Neuronal stem cell (in vitro differentiated cells): Measurements from ENCODE around the gene PRIMA1.

Source experiments
- DNase-seq: peaks from one replicate; pipeline ENCODE4 v3.0.0-alpha.2; 2013; ENCODE audit warnings: low spot score
- H2AFZ ChIP-seq: one replicate; pipeline ENCODE4 v1.6.1; 2013; ENCODE audit warnings: mild to moderate bottlenecking, low read length, inconsistent platforms
- H2AK5ac ChIP-seq: 2 replicates; pipeline ENCODE4 v1.6.1; 2013; ENCODE audit warnings: low read depth, mild to moderate bottlenecking, inconsistent platforms, low read length, moderate library complexity, mixed read lengths
- H2BK120ac ChIP-seq: 2 replicates; pipeline ENCODE4 v1.6.1; 2013; ENCODE audit warnings: low read depth, mild to moderate bottlenecking, inconsistent platforms, low read length, moderate library complexity, mixed read lengths
- H2BK12ac ChIP-seq: one replicate; pipeline ENCODE4 v1.6.1; 2013; ENCODE audit warnings: low read length, inconsistent platforms
- H2BK15ac ChIP-seq: 2 replicates; pipeline ENCODE4 v1.6.1; 2013; ENCODE audit warnings: mild to moderate bottlenecking, low read length, inconsistent platforms, mixed read lengths
- H2BK5ac ChIP-seq: one replicate; pipeline ENCODE4 v1.6.1; 2013; ENCODE audit warnings: inconsistent platforms, mild to moderate bottlenecking, low read length, moderate library complexity
- H3K14ac ChIP-seq: one replicate; pipeline ENCODE4 v1.6.1; 2013; ENCODE audit warnings: low read length, inconsistent platforms
- H3K18ac ChIP-seq: 2 replicates; pipeline ENCODE4 v1.6.1; 2013; ENCODE audit warnings: low read length, inconsistent platforms
- H3K23ac ChIP-seq: 2 replicates; pipeline ENCODE4 v1.6.1; 2013; ENCODE audit warnings: low read depth, mild to moderate bottlenecking, mixed read lengths, low read length, inconsistent platforms; ENCODE audit not compliant: poor library complexity
- H3K27ac ChIP-seq: replicated peaks from 3 replicates; pipeline ENCODE4 v1.5.1; 2013; ENCODE audit warnings: low read length, inconsistent platforms
- H3K27me3 ChIP-seq, 3 experiments: 2 replicates each; pipeline ENCODE4 v1.6.1; 2013; ENCODE audit warnings: low read length in 3 of 3, mild to moderate bottlenecking in 2 of 3, inconsistent platforms in 1 of 3, low read depth in 1 of 3, mixed read lengths in 1 of 3, moderate library complexity in 1 of 3; ENCODE audit not compliant: control insufficient read depth in 3 of 3, insufficient read depth in 3 of 3
- H3K36me3 ChIP-seq, 2 donors: replicated peaks in 1 of 2; 2 replicates each; pipeline ENCODE4 v1.6.1; 2013; ENCODE audit warnings: low read length in 2 of 2; ENCODE audit not compliant: control insufficient read depth in 2 of 2, insufficient read depth in 2 of 2
- H3K4ac ChIP-seq: 2 replicates; pipeline ENCODE4 v1.6.1; 2013; ENCODE audit warnings: inconsistent platforms, mild to moderate bottlenecking, low read length, moderate library complexity
- H3K4me1 ChIP-seq, 2 donors: 1 replicate in 1 of 2; 2 replicates in 1 of 2; pipeline ENCODE4 v1.6.1; 2013; ENCODE audit warnings: low read length in 2 of 2, low read depth in 1 of 2; ENCODE audit not compliant: control insufficient read depth in 2 of 2, insufficient read depth in 1 of 2
- H3K4me2 ChIP-seq: one replicate; pipeline ENCODE4 v1.6.1; 2013; ENCODE audit warnings: mild to moderate bottlenecking, low read length, inconsistent platforms; ENCODE audit not compliant: insufficient read depth, poor library complexity, severe bottlenecking
- H3K4me3 ChIP-seq, 2 donors: 2 replicates each; pipeline ENCODE4 v1.5.1; 2013; ENCODE audit warnings: low read length in 2 of 2, mild to moderate bottlenecking in 2 of 2, inconsistent platforms in 1 of 2, moderate library complexity in 1 of 2
- H3K79me1 ChIP-seq: one replicate; pipeline ENCODE4 v1.6.1; 2013; ENCODE audit warnings: low read depth, mild to moderate bottlenecking, inconsistent platforms, low read length, moderate library complexity
- H3K9ac ChIP-seq: one replicate; pipeline ENCODE4 v1.6.1; 2013; ENCODE audit warnings: mild to moderate bottlenecking, low read depth, low read length, inconsistent platforms; ENCODE audit not compliant: poor library complexity
- H3K9me3 ChIP-seq, 2 donors: replicated peaks in 1 of 2; 2 replicates each; pipeline versions ENCODE3 to v1.6.1; 2013; ENCODE audit warnings: low read length in 2 of 2, mild to moderate bottlenecking in 2 of 2, inconsistent platforms in 1 of 2, low read depth in 1 of 2, mixed read lengths in 1 of 2, moderate library complexity in 1 of 2; ENCODE audit not compliant: control insufficient read depth in 2 of 2, insufficient read depth in 1 of 2
- H4K8ac ChIP-seq: one replicate; pipeline ENCODE4 v1.6.1; 2013; ENCODE audit warnings: low read depth, mild to moderate bottlenecking, inconsistent platforms, low read length, moderate library complexity
- H4K91ac ChIP-seq: one replicate; pipeline ENCODE4 v1.6.1; 2013; ENCODE audit warnings: low read length, low read depth, mild to moderate bottlenecking, inconsistent platforms; ENCODE audit not compliant: poor library complexity
- WGBS, 2 donors: extraction: QIAGEN DNeasy Blood & Tissue Kit; methylation state at CpG; one replicate each; pipeline ENCODE4 v1.1.7; 2013; ENCODE audit warnings: missing lambda C conversion rate in 2 of 2, mixed read lengths in 1 of 2; ENCODE audit not compliant: insufficient read length in 2 of 2, insufficient replicate concordance in 1 of 2; ENCODE audit errors: extremely low coverage in 2 of 2; 5-methylcytosine and 5-hydroxymethylcytosine counted together

Gene PRIMA1

DNA sequence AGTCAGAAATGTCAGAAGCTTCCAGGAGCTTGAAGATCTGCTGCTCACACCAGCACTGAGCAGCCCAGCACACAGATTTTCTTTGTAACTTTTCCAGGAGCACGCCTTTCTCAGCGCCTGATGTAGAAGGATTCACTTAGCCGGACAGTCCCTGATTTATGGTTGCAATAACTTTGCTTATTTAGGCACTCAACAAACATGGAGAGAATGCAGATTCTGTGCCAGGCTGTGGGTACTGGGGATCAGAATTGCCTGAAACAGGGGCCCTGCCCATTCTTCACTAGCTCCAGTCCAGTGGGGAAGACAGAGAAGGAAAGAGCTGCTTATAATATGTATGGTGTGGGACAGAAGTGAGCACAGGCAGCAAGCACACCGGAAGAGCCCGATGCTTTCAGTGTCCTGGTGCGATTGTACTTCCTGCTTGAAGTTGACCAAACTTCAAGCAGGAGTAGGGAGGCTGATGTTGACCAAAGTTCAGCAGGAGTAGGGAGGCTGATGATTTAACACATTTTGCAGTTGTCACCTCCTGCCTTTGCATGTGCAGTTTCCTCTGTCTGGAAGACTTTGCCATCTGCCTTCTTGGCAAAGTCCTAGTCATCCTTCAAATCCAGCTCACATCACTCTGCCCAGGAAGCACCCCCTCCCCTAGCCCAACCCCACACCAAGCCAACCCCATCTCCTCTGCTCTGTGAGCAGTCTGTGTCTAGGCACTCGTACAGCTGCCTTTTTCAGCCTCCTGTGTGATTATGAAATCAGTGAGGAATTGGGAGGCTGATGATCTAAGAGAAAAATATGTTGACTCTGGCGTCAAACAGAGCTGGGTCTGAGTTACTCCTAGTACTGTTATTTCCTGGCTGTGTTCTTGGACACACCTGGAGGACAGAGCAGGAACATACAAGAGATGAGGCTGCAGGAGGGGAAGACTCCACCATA is 12.0 kb upstream of the PRIMA1 start:
- Histone ChIP-seq H2AFZ (no peak overlapping the region), H3K36me3 (no peaks in the 10 kb centered on the region), H3K4me2 (no peak overlapping the region), H2BK5ac (no peak overlapping the region), H3K18ac (no peak overlapping the region), H3K23ac (no peak overlapping the region), H3K4me3 (no peak overlapping the region), H2BK15ac (no peak overlapping the region), H2BK120ac (no peak overlapping the region), H3K4ac (no peak overlapping the region), H4K91ac (no peak overlapping the region), H3K27ac (no peak overlapping the region), H3K9ac (no peak overlapping the region), H3K9me3 (no peaks in the 10 kb centered on the region), H2BK12ac (no peak overlapping the region), H3K79me1 (no peaks in the 10 kb centered on the region), H2AK5ac (no peak overlapping the region), H3K27me3 (peaks cover 0 to 5% (median 0%) of the 10 kb centered on the region in 3 experiments), H3K4me1 (no peaks in the 10 kb centered on the region), H4K8ac (no peak overlapping the region), H3K14ac (no peak overlapping the region)
- WGBS, 2 donors: no CpG with 5 or more reads among the region's 8 CpGs
- no peak for DNase-seq

DNA sequence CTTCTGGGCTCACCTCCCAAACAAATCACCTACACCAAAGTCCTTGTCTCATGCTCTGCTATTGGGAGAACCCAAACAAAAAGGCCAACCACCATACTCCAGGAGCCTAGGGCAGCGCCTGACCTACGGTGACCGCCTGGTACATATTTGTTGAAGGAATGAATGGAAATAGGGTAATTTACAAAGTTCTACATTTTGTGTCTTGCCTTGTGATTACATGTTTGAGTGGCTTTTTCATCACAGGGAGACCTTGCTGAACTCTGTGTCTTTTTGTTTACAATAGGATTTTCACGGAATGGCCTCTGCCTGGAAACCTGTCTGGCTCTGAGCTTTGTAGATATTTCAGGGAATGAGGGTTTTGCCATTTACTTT is 11.3 kb upstream of the PRIMA1 start:
- H4K91ac ChIP-seq: no peak overlapping the region
- no peak overlapping the region for H3K23ac ChIP-seq
- H3K9me3 ChIP-seq: no peaks in the 10 kb centered on the region
- no CpG with 5 or more reads among the region's 4 CpGs for WGBS, 2 donors
- no peaks in the 10 kb centered on the region for H3K36me3 ChIP-seq
- no peak overlapping the region for H3K4me2 ChIP-seq
- H2AK5ac ChIP-seq: no peak overlapping the region
- DNase-seq: no peak
- no peak overlapping the region for H3K4me3 ChIP-seq
- no peak overlapping the region for H2BK5ac ChIP-seq
- no peaks in the 10 kb centered on the region for H3K4me1 ChIP-seq
- H3K79me1 ChIP-seq: no peaks in the 10 kb centered on the region
- no peak overlapping the region for H3K18ac ChIP-seq
- no peak overlapping the region for H2BK12ac ChIP-seq
- H2AFZ ChIP-seq: no peak overlapping the region
- H4K8ac ChIP-seq: no peak overlapping the region
- H2BK120ac ChIP-seq: no peak overlapping the region
- H2BK15ac ChIP-seq: peak overlapping the region; percentile 54
- H3K27ac ChIP-seq: no peak overlapping the region
- H3K9ac ChIP-seq: peak overlapping the region; percentile 5
- H3K14ac ChIP-seq: no peak overlapping the region
- H3K4ac ChIP-seq: no peak overlapping the region
- peaks cover 0 to 5% (median 0%) of the 10 kb centered on the region in 3 experiments for H3K27me3 ChIP-seq

DNA sequence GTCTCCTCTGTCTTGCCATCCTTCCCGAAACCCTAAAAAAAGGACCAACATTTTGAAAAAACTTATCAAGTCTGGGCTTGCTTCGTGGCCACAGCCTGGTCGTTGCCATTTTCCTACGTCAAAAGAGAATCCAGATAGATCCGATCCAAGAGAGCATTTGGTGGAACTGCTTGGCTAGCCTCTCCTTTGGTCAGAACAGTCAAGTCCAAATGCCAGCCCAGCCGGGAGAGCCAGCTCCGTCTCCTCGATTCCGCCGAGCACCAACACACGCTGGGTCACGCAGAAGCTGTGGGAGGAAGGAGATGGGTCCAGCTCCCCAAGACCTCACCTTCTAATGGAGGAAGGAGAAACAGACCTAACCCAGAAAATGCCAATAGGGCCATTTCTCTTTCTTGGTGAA is 9.3 kb upstream of the PRIMA1 start:
- peaks cover 0 to 5% (median 0%) of the 10 kb centered on the region in 3 experiments for H3K27me3 ChIP-seq
- H2BK120ac ChIP-seq: no peak overlapping the region
- no peak overlapping the region for H3K14ac ChIP-seq
- no peak overlapping the region for H3K4ac ChIP-seq
- no peak overlapping the region for H2BK15ac ChIP-seq
- H4K8ac ChIP-seq: no peak overlapping the region
- H3K4me1 ChIP-seq: no peaks in the 10 kb centered on the region
- no CpG with 5 or more reads among the region's 12 CpGs for WGBS, 2 donors
- no peak overlapping the region for H3K27ac ChIP-seq
- no peak overlapping the region for H2BK5ac ChIP-seq
- no peaks in the 10 kb centered on the region for H3K36me3 ChIP-seq
- no peak overlapping the region for H4K91ac ChIP-seq
- no peaks in the 10 kb centered on the region for H3K79me1 ChIP-seq
- H3K9me3 ChIP-seq: no peaks in the 10 kb centered on the region
- H3K23ac ChIP-seq: no peak overlapping the region
- H2BK12ac ChIP-seq: no peak overlapping the region
- no peak overlapping the region for H3K4me2 ChIP-seq
- H2AK5ac ChIP-seq: no peak overlapping the region
- no peak overlapping the region for H2AFZ ChIP-seq
- H3K9ac ChIP-seq: no peak overlapping the region
- no peak overlapping the region for H3K4me3 ChIP-seq
- no peak overlapping the region for H3K18ac ChIP-seq
- no peak for DNase-seq

DNA sequence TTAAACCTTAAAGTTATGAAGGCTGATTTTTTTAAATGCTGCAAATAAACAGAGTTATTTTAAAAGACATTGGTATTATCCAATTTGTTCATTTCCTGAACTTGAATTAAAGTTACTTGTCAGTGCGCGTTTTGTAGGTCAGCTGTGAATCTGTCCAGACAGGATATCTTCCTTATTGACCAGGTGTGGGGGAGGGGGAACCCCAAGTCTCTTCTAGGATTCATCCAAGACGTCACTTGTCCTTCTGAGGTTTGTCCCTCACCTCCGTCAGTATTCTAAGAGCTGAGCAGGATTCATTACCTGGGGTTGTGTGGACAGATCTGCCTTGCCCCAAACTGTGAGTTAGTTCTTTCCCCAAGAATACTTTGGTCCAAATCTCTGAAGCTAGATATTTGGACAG is 8.8 kb upstream of the PRIMA1 start:
- Histone ChIP-seq H2BK12ac (no peak overlapping the region), H3K9me3 (no peaks in the 10 kb centered on the region), H3K27me3 (peaks cover 0 to 5% (median 0%) of the 10 kb centered on the region in 3 experiments), H2AFZ (no peak overlapping the region), H3K4me3 (no peak overlapping the region), H4K8ac (no peak overlapping the region), H3K18ac (no peak overlapping the region), H3K14ac (no peak overlapping the region), H2BK120ac (no peak overlapping the region), H3K9ac (no peak overlapping the region), H3K4me2 (no peak overlapping the region), H2AK5ac (no peak overlapping the region), H4K91ac (no peak overlapping the region), H3K4me1 (no peaks in the 10 kb centered on the region), H3K36me3 (no peaks in the 10 kb centered on the region), H3K27ac (no peak overlapping the region), H2BK15ac (no peak overlapping the region), H3K23ac (no peak overlapping the region), H3K4ac (no peak overlapping the region), H2BK5ac (no peak overlapping the region), H3K79me1 (no peaks in the 10 kb centered on the region)
- DNase-seq: no peak
- WGBS, 2 donors: no CpG with 5 or more reads among the region's 4 CpGs
